Measurements from ENCODE around the gene PAPPA2.

Gene PAPPA2

GRCh38 chr1:176499671-176500070, 36.7 kb downstream of the PAPPA2 start:
- DNase-seq (ENCODE audit: low read depth) = no peak

DNA sequence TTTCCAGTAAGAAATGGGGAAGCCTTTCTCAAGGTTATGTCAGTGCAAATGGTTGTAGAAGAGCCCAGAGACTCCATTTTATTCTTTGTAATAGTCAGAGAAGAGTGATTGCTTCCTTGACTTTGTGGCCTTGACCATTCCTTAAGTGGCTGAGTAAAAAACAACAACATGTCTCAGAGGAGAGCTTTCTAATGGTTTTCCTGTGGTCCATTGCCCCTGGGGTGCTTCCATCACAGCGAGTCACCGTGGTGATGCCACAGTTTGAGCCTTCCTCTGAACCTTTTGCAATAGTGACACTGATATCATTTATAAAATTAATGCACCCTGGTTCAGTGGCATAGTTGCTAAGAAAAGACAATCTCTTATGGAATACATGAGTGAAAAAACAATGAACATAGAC, 38.6 kb downstream of the PAPPA2 start:
- no peak for DNase-seq (ENCODE audit: low read depth)

- no peak for DNase-seq (ENCODE audit: low read depth)
These were observed 42.0 kb downstream of the PAPPA2 start for GRCh38 chr1:176504848-176505553.

DNA sequence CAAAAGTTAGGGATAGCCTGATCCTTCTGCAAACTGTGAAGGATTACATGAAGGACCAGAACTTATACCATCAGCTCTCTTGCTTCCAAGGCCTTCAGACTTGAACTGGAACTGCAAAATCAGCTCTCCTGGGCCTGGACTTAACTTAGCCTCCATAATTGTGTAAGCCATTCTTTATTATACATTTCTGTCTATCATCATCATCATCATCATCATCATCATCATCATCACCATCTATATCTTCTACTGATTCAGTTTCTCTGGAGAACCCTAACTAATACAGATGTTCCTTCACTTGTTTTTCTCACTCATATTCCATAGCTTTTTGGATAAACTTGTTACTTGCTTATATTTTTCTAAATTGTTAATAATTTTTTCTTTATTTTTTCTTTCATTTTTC, 50.0 kb downstream of the PAPPA2 start:
- DNase-seq (ENCODE audit: low read depth) = no peak

DNA sequence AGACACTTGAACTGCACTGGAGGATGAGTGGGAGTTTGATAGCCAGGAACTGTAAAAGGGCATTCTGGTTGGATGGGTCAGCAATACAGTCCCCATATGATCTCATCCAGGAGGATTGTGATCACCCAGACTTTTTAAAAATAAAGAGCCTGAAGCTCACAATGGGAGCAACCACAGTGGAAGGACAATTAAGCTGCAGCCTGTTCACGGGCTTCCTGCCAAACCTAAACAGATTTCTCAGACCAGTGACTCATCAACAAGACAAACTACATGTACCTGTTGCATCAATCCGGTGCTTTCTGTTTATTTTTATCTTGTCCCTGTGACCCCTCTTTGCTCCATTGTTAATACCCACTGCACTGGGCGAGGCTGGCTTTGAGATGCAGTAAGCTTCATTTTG, 52.3 kb downstream of the PAPPA2 start:
- peak; percentile 61 for DNase-seq (ENCODE audit: low read depth)

- peak; percentile 30 for DNase-seq (ENCODE audit: low read depth)
These were observed 54.5 kb downstream of the PAPPA2 start for GRCh38 chr1:176517484-176517883.

GRCh38 chr1:176521211-176521610, 58.2 kb downstream of the PAPPA2 start:
- DNase-seq (ENCODE audit: low read depth) = no peak

GRCh38 chr1:176522310-176522845, 59.4 kb downstream of the PAPPA2 start:
- DNase-seq (ENCODE audit: low read depth) = no peak

DNA sequence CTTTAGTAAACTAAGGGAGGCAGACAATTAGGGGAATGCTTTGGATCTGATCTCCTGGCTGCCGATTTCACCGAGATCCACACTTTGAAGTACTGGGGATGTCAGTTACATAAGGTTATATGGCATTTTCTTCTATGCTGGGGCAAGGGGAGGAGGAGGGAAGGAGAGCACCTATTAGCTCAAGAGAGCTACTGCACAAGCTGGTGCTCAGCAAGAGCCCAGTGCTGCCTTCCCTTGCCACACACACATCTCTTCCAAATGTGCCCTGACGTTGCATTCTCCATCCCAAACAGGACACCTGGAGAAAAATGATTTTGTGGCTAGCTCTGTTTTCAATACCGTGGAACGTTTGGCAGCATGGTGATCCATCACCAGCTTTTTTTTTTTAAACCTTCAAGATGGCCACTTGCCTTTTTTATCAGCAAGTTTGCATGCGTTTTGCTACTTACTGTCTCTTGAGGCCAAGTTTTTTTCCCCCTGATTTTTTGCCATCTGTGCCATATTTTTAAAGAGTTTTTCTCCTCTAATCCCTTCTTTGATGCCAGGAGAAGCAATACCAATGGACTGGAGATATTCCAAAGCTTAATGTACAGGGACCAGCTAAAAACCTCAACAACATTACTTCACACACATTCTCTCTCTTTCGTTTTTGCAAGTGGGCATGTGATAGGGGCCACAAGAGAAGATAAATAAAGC, 66.6 kb downstream of the PAPPA2 start:
- no peak for DNase-seq (ENCODE audit: low read depth)

GRCh38 chr1:176531036-176531435, 68.1 kb downstream of the PAPPA2 start:
- DNase-seq (ENCODE audit: low read depth) = no peak

GRCh38 chr1:176531921-176532897, 69.2 kb downstream of the PAPPA2 start:
- no peak for DNase-seq (ENCODE audit: low read depth)

- no peak for DNase-seq (ENCODE audit: low read depth)
These were observed 70.0 kb downstream of the PAPPA2 start for GRCh38 chr1:176533020-176533419.

GRCh38 chr1:176536588-176536987, 73.6 kb downstream of the PAPPA2 start:
- no peak for DNase-seq (ENCODE audit: low read depth)

GRCh38 chr1:176539018-176539417, 76.0 kb downstream of the PAPPA2 start:
- peak; percentile 38 for DNase-seq (ENCODE audit: low read depth)

GRCh38 chr1:176540428-176540827, 77.5 kb downstream of the PAPPA2 start:
- DNase-seq (ENCODE audit: low read depth) = no peak

GRCh38 chr1:176541663-176542062, 78.7 kb downstream of the PAPPA2 start:
- DNase-seq (ENCODE audit: low read depth) = peak; percentile 29

DNA sequence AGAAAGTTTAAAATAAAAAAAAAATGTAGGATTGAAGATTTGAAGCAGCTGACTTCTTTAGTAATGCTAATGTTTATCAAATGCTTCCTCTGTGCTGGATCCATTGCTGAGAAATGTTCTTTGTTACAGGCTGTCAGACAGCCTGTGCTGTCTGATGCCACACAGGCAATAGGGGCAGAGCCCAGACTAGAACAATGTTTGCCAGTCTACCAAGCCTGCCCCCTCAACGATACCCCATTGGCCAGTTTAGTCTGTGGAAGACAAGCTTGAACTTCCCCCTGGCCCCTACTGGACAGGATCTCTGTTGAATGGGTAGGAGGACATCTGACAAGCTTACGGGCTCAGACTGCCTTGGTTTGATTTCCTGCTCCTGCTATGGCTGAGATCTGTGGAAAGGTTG, 79.4 kb downstream of the PAPPA2 start:
- DNase-seq (ENCODE audit: low read depth) = no peak

DNA sequence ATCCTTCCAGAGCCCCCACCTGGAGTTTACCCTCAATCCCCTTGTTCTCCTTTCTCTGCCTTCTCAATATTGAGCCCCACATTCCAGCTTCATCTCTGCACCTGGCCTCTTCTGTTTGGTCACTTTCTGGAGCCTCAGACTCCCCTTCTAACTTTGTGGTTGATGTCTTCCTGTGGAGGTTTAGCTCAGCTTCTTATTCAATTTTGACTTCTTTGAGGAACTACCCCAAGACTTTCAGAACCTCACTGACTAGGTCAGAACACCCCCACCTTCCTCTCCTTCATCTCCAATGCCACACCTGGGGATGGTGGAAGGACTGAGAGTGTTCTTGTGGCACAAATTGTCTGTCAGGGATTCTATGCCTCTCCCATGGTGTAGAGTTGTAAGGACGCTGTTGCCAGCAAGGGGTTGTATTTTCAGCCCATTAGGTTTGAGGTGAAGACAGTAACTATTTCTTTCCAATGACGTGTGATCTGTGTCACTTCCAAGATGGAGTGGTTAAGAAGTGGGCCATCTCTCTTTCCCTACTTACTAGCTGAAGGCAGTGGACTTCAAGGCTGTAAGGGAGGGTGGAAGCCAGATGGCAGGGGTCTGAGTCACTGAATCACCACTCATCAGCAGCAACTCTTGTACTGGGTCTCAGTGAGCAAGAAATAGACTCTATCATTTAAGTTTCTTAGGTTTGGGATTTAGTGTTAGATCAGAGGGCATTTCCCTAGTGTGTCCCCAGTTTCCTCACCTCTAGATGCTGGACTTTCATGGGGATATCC, 80.6 kb downstream of the PAPPA2 start:
- DNase-seq (ENCODE audit: low read depth) = no peak

DNA sequence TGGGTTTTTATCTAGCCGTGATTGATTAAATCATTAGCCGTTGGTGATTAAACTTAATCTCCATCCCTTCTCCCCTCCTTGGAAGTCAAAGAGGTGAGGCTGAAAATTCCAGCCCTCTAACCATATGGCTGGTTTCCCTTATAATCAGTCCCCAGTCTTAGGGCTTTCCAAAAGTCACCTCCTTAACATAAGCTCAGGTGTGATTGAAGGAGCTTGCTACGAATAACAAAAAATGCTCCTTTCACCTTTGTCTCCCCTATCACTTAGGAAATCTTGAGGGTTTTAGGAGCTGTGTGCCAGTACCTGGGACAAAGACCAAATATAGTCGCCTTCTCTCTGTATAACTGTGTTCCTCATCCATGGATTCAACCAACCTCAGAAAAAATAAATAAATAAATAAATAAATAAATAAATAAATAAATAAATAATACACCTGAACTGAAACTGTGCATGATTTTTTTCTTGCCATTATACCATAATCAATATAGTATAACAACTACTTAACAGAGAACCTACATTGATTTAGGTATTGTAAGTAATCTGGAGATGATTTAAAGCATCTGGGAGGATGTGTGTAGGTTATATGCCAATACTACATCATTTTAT, 82.2 kb downstream of the PAPPA2 start:
- DNase-seq (ENCODE audit: low read depth) = no peak

- DNase-seq (ENCODE audit: low read depth) = no peak
These were observed 83.8 kb downstream of the PAPPA2 start for GRCh38 chr1:176546825-176547224.

GRCh38 chr1:176551146-176551545, 88.2 kb downstream of the PAPPA2 start:
- no peak for DNase-seq (ENCODE audit: low read depth)

Data from iris pigment epithelial cell (primary cell).